ENCODE results near the gene WNT3A.
A peak's percentile ranks its signal among the peaks of the same experiment; 100 is the strongest.

WNT3A gene

DNA sequence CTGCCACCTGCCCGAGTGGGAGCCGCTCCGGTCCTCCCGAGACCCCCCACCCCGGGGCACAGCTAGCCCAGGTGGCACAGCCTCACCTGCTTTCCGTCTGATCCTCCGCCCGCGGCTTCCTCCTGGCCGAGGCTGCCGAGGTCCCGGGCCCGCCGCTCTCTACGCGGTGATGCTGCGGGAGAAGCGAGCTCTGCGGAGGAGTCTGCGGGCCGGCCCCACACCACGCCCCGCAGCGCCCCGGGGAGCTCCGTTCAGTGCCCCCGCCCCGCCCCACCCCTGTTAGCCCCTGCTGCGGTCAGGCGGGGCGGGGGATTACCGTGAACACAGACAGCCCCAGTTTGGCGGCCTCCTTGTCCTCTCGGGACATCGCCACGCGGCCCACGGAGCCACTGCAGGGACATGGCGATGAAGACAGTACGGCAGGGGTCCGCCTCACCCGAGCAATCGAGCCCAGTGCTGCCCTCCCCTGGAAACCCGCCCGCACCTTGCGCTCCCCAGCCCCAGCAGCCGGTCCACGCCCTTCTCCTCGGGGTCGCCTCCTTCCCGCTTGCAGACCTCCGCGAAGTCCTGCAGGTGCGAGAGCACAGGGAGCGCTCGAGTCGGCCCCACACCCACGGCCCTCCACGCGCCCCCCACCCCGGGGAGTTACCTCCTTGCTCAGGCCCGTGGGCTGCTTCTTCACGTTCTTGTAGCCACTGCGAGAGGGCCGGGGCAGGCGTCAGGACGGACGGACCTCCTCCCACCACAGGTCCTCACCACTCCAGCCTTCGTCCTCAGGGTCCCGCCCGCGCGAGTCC, 95.4 kb downstream of the WNT3A start:
- peak; percentile 60 for DNase-seq

DNA sequence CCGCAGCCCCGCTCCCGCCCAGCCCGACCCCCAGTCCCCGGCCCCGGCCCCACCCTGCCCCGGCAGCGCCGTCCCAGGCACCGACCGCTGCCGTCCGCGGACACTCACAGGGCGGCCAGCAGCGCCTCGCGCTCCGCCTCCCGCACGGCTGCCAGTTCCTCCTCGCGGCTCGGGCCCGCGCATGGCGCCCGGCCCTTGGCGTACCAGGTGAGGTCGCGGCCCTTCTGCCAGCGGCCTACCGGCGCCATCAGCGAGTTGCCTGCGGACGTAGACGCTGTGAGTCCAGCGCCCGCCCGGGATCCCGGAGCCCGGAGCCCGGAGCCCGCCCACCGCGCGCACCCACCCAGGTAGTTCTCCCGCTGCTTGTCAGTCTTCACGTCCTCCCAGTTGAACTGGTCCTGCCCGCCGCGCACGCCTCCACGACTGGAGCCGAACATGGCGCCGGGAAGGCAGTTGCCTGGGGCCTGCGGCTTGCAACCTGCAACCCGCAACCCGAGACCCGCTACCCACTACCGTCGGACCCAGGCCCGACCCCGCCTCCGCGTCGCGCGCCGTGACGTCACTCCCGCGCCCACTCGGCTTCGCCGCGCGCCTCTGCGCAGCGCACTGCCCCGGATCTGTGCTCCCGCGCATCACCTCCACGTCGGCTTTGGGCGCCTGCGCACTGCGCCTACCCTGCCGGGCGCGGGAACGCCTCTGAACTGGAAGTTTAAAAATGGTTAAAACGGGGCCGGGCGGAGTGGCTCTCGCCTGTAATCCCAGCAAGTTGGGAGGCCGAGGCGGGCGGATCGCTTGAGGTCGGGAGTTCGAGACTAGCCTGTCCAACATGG, 96.2 kb downstream of the WNT3A start, which contains the start of gene C1orf35:
Gene C1orf35 (minus strand): TSS at position 535 of the 830 bp plus-strand sequence. CDS start 98 bp downstream, at position 437.
- DNase-seq, result peak; percentile 96

DNA sequence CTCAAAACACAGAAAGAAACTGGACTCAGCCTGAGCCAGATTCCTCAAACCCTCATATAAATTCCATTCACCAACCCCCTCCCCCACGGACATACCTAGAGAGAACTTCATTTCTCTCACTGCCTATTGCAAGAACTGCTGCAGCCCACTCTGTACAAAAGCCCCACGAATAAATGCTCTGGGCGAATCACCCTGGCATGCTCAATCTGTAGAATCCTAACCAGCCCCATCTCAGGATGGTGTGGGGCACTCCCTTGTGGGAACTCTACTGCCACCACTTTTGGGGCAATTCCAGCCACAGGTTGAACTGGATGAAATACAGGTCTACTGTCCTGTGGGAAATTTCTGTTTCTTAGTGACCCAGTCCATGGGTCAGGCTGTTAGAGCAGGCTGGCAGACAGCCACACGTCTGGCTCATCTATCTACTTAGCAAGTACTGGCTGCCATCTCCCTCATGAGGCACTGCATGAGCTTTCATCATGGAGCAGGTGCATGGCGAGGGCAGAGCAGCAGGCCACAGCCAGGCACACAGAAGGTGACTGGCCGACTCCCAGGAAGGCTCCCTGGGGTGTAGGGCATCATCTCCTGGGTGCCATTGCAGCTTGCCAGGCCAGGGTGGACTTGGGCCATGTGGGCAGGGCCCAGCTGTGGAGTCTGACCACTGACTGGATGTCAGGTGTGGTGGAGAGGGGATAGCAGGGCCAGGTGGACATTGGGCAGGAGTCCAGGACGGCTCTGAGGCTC, 97.9 kb downstream of the WNT3A start:
- DNase-seq, result no peak

DNA sequence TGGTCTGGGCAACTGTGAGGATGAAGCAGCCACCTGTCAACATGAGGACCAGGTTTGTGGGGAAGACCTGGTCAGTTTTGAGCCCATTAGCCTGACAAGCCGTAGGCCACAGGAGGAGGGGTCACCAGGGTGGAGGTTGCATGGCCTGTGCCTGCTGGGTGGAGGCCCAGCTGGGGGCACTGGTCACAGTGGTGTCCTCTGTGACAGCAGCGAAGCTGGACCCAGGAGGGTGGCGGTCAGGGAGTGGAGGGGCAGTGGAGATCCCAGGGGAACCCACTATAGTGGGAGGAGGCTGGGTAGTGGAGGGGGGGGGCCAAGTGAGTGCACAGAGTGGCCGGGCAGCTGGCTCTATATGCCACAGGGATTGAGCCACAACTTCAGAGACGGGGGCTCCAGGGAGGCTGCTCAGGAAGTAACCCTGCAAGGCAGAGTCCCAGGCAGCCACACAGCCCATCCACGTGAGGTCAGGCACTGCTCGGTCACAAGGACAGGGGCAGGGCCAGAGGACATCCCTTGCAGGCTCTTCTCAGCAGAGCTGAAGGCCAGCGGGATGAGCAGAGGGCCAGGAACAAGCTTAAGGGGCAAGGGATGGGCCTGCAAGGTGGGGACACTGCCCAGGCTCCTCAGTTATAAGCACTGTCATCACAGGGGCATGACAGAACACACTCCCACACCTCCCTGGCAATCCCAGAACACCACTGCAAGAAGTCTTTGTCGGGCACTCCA, 98.6 kb downstream of the WNT3A start:
- no peak for DNase-seq

DNA sequence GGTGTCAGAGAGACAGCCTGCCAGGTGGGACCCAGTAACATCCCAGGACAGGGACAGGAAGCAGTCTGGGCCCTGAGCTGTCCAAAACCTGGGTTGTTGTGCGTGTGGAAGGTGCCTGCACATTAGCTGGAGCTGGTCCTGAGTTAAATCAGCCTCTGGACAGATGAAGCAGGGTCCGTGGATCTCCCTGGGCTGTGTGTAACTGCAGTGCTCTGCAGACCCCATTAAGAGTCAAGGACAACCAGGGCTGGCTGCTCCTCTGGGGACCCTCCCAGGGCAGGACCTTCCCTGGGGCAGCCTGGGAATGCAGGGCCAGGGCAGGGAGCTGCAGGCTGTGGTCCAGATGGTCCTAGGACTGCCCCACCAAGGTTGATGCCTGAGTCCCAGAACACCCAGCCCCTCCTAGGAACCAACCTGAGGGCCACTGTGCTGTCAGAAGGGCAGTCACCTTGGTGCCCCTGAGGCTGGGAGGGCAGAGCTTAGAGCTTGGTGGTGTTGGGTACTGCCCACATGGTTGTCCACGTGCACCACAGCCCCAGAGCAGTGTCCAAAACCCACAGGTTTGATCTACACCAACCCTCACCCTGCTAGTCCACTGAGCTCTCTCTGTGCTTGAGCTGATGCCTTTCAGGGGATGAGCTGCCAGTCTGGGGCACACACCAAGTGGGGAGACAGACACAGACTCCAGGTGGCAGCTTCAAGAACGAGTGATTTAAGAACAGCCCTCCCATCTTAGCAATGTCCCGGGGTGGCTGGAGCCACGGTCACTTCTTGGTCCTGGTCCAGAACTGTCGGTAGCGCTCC, 99.4 kb downstream of the WNT3A start:
- no peak for DNase-seq

DNA sequence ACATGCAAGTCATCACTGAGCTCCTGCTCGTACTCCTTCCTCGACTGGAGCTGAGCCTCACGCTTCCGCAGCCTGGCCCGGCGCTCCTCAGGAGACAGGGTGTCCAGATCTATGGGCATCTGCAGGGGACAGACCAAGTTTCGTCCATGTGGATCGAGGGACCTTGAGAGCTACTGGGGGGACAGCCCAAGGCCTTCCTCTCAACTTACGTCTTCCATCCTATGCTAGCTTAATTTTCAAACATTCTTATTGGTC, 99.9 kb downstream of the WNT3A start:
- DNase-seq, result no peak

DNA sequence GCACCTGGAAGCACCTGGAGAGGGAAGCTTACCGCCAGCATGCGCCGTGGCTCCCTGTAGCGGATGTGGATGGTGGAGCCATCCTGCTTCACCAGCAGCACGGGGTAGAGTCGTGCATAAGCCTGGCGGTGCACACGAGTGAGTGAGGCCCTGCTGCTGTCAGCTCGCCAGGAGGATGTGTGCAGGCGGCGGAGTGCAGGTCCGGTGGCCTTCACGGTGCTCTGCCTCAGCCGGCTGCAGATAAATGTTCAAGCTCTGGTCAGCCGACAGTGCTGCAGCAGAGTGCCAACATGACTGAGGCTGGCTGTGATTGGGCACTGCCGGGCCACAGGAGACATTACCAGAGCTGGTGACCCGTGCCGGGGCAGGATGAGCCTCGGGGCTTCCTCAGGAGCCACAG, 100.8 kb downstream of the WNT3A start:
- DNase-seq, result no peak

DNA sequence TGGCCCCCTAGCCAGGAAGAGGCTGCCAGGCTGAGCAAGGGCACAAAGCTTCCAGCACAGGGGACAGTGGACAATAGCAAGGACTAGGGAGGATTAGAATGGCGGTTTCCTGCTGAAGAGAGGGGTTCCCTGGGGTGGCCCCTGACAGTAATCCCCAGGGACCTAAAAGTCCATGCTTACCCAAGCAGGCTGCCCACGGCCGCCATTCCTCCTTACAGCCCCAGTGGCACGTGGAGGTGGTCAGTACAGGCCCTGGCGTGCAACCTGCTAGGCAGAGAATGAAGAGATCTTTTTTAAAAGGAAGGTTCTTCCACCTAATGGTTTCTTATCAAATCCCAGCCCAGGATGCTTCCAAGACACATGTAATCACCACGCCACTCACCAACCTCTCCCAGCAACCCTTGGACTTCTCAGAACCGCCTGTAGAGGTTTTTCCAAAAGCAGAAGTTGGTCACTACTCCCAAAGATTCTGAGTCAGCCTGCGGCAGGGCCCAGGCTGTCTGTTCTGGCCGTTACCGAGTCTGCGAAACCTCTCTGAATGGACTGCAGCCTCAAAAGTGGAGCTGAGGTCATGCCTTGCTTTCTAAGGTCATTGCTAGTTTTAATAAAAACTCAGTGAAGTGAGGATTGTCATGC, 101.4 kb downstream of the WNT3A start:
- DNase-seq, result no peak

DNA sequence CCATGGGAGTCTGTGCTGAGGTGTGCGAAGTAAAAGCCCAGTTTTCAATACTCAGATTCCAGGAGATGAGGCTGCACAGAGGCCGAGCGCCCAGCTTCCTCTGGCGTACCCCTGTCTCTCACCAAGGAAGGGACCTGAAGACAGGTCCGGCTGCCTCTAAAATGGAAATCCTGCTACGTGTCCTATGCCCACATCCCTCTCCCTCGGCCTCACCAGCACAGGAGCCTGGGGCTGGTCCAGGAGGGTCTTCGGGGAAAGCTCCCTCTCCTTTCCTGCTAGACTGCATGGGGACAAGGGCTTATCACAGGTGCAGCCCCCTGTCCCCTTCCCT, 101.9 kb downstream of the WNT3A start:
- DNase-seq, result no peak

DNA sequence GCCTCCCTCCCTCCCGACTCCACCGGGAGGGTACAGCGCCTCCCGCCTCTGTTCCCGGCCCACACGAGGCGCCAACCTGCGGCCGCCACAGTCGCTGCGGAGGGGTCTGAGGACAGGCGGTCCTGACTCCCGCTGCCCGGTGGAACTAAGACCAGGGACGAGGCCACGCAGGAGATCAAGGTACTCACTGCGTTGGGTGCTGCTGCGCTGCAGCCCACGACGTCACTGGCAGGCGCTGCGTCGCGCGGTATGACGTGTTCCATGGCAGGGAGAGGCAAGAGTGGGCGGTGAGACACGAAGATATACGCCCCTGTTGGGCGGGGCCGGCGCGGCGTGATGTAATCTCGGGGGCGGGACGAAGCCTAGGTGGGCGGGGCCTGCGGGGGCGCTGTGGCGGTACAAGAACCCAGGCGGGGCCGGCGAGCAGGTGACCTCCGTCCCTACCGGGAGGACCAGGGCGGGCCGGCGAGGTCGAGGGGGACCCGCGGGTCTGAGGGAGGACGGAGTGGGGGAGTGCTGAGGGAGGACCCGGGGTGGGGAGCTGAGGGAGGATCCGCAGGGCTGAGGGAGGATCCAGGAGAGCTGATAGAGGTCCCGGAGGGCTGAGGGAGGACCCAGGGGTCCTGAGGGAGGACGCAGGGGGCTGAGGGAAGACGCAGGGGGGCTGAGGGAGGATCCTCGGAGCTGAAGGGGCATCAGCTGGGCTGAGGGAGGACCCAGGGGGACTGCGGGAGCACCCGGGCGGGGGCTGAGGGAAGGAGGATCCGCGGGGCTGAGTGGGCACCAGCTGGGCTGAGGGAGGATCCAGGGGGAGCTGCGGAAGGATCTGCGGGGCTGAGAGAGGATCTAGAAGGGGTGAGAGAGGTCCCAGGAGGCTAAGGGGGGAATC, 102.5 kb downstream of the WNT3A start, which contains the start of gene MRPL55:
Gene MRPL55 (minus strand): TSS at position 227 of the 889 bp plus-strand sequence. CDS start 1,039 bp downstream, outside the sequence.
- DNase-seq, result peak; percentile 99

DNA sequence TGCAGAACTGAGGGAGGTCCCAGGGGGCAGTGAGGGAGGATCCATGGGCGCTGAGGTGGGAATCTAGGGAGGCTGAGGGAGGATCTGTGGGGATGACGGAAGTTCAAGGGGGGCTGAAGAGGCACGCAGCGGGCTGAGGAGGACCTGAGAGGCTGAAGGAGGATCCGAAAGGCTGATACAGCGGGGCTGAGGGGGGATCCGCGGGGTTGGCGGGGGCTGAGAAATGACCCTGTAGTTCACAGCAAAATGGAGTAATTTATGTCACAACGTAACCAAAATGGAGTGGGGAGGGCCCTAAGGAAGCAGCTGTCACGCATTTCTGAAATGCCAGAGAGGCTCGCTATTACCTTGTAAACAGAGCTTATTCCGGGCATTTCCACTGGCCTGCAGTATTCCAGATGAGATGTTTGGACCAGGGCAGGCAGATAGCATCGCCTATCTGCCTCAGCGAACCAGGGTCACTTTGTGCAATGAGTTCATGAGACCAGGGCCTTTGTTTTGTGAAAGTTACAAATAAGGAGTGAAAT, 103.2 kb downstream of the WNT3A start:
- DNase-seq, result peak; percentile 34

DNA sequence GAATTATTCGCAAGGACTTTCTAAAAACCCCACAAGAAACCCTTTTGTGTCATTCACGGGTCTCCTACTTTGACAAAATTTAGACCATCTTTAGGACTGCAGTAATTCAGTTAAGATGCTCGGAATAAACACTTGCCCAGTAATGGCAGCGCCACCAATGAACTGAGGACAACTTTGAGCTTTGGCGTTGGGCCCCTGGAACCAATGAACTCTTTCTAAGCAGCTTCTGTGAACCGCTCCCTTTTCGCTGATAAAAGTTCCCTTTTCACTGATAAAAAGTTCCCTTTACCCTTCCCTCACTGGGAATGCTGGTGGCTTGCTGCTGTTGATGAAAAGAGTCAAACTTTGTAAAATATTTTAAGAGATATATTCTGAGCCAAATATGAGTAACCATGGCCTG, 103.8 kb downstream of the WNT3A start:
- no peak for DNase-seq
